Measurements from ENCODE around the gene SLCO1B1. TPM values are rescaled to one million over a fixed set of nuclear protein-coding genes. Genes with fewer than 3 reads are reported as not detected.
"Not testable (repeated sequence)": the region's sequence is repeated elsewhere in the genome, so short reads cannot be mapped to it uniquely, and the experiment has no call there.

Gene SLCO1B1
- not detected for total RNA-seq

GRCh38 chr12:21130998-21131397, at the start of gene SLCO1B1:
Gene SLCO1B1, plus strand, starts transcription at chr12:21131194. Its CDS starts 10,381 bp downstream, at chr12:21141575.
- no peak for TF ChIP-seq POLR2AphosphoS5 (IDR thresholded peaks at IDR 0.05)
- TF ChIP-seq, protein P1, sequence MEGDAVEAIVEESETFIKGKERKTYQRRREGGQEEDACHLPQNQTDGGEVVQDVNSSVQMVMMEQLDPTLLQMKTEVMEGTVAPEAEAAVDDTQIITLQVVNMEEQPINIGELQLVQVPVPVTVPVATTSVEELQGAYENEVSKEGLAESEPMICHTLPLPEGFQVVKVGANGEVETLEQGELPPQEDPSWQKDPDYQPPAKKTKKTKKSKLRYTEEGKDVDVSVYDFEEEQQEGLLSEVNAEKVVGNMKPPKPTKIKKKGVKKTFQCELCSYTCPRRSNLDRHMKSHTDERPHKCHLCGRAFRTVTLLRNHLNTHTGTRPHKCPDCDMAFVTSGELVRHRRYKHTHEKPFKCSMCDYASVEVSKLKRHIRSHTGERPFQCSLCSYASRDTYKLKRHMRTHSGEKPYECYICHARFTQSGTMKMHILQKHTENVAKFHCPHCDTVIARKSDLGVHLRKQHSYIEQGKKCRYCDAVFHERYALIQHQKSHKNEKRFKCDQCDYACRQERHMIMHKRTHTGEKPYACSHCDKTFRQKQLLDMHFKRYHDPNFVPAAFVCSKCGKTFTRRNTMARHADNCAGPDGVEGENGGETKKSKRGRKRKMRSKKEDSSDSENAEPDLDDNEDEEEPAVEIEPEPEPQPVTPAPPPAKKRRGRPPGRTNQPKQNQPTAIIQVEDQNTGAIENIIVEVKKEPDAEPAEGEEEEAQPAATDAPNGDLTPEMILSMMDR (IDR thresholded peaks at IDR 0.05): no peak
- TF ChIP-seq EP300 (IDR thresholded peaks at IDR 0.05): no peak
- TF ChIP-seq POLR2A (IDR thresholded peaks at IDR 0.05): no peak
- no peaks in the 10 kb centered on the region for H3K27me3 ChIP-seq
- no peak within 1 kb of the TSS for H3K27ac ChIP-seq
- no peaks in the 10 kb centered on the region for H3K9me3 ChIP-seq
- 78 to 86% methylated on average over 3 of the region's 3 CpGs for WGBS, 2 donors
- no peak for DNase-seq
- no peaks in the 10 kb centered on the region for H3K4me1 ChIP-seq
- no peak within 1 kb of the TSS for H3K4me3 ChIP-seq
- no peaks in the 10 kb centered on the region for H3K36me3 ChIP-seq
- no peak for ATAC-seq (ENCODE audit: low FRiP score in 2 of 2)

- DNase-seq; H3K36me3 ChIP-seq; H3K27me3 ChIP-seq; H3K4me3 ChIP-seq; H3K9me3 ChIP-seq; ATAC-seq (ENCODE audit: low FRiP score in 2 of 2); H3K4me1 ChIP-seq; H3K27ac ChIP-seq: not testable (repeated sequence)
- WGBS, 2 donors: 68 to 72% methylated on average over 2 of the region's 2 CpGs
These were observed 46.2 kb upstream of the SLCO1B1 start for GRCh38 chr12:21084753-21085152.

- 73 to 77% methylated on average over 4 of the region's 4 CpGs for WGBS, 2 donors
These were observed 19.3 kb upstream of the SLCO1B1 start for GRCh38 chr12:21111732-21112131.

DNA sequence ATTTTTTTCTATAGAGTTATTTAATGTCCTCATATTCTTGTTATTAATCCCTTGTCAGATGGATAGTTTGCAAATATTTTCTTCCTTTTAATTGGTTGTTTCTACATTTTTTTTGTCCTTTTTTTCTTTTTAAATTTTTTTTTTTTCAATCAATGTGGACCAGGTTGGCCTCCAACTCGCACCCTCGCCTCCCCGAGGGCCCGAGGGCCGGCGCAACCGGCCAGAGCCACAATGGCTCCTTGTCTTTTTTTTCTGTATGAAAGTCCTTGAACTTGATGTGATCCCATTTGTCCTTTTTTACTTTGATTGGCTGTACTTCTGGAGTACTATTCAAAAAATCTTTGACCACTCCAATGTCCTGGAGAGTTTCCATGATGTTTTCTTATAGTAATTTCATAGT, 17.7 kb upstream of the SLCO1B1 start:
- TF ChIP-seq POLR2AphosphoS5 (IDR thresholded peaks at IDR 0.05) (no peak), EP300 (IDR thresholded peaks at IDR 0.05) (no peak), POLR2A (IDR thresholded peaks at IDR 0.05) (no peak)
- TF ChIP-seq, protein P1 (IDR thresholded peaks at IDR 0.05): no peak
- H3K36me3 ChIP-seq: no peaks in the 10 kb centered on the region
- no peaks in the 10 kb centered on the region for H3K4me1 ChIP-seq
- no peak overlapping the region for H3K27ac ChIP-seq
- no peak for ATAC-seq (ENCODE audit: low FRiP score in 2 of 2)
- DNase-seq: peak in 1 of 2 donors; percentile 72
- H3K9me3 ChIP-seq: no peaks in the 10 kb centered on the region
- H3K27me3 ChIP-seq: no peaks in the 10 kb centered on the region
- H3K4me3 ChIP-seq: no peak overlapping the region
- 76 to 80% methylated on average over 7 of the region's 7 CpGs for WGBS, 2 donors

More at GRCh38 chr12:21111732-21112131, 19.3 kb upstream of the SLCO1B1 start:
- Histone ChIP-seq H3K27ac (no peak overlapping the region), H3K4me3 (no peak overlapping the region), H3K36me3 (no peaks in the 10 kb centered on the region), H3K4me1 (no peaks in the 10 kb centered on the region), H3K9me3 (no peaks in the 10 kb centered on the region), H3K27me3 (no peaks in the 10 kb centered on the region)
- no peak for ATAC-seq (ENCODE audit: low FRiP score in 2 of 2)
- DNase-seq: no peak
- TF ChIP-seq, protein P1 (IDR thresholded peaks at IDR 0.05): no peak
- no peak for TF ChIP-seq POLR2A (IDR thresholded peaks at IDR 0.05)
- TF ChIP-seq EP300 (IDR thresholded peaks at IDR 0.05): no peak
- TF ChIP-seq POLR2AphosphoS5 (IDR thresholded peaks at IDR 0.05): no peak

- H3K27me3 ChIP-seq: no peaks in the 10 kb centered on the region
- DNase-seq (no peak), ATAC-seq (ENCODE audit: low FRiP score in 2 of 2) (no peak)
- 75 to 93% methylated on average over 2 to 3 of the region's 3 CpGs for WGBS, 2 donors
- H3K36me3 ChIP-seq: no peaks in the 10 kb centered on the region
- H3K27ac ChIP-seq: no peak overlapping the region
- H3K4me3 ChIP-seq: no peak overlapping the region
- TF ChIP-seq, protein P1 (IDR thresholded peaks at IDR 0.05): no peak
- no peak for TF ChIP-seq POLR2AphosphoS5 (IDR thresholded peaks at IDR 0.05)
- TF ChIP-seq POLR2A (IDR thresholded peaks at IDR 0.05): no peak
- no peak for TF ChIP-seq EP300 (IDR thresholded peaks at IDR 0.05)
- H3K9me3 ChIP-seq: no peaks in the 10 kb centered on the region
- H3K4me1 ChIP-seq: no peaks in the 10 kb centered on the region
These were observed 13.0 kb upstream of the SLCO1B1 start for GRCh38 chr12:21117995-21118394.
